A549 (cell line): ENCODE results near the gene PLPPR3. TPM values are rescaled to one million over a fixed set of nuclear protein-coding genes. Genes with fewer than 3 reads are reported as not detected.
"Not testable (repeated sequence)": the region's sequence is repeated elsewhere in the genome, so short reads cannot be mapped to it uniquely, and the experiment has no call there.

Experiments
- ATAC-seq, 2 experiments: fragments of 200-7000 bp in 1 of 2; fragments of >200 bp in 1 of 2; cut with Nextera tagmentation in 1 of 2; cut with Tn5 transposase in 1 of 2; 3 replicates each; pipeline versions ENCODE4 v1.8.0 to v1.9.1; 2018 to 2020; ENCODE audit warnings: mild to moderate bottlenecking in 1 of 2, moderate library complexity in 1 of 2
- CTCF ChIA-PET: fragments of 300-600 bp; sonication (Branson Sonifier 250); formaldehyde crosslinking; extraction: SDS; loops from one replicate; lab custom pipeline; 2021; ENCODE audit warnings: antibody characterized with exemption, inconsistent platforms; lab: Yijun Ruan, JAX
- POLR2A ChIA-PET: fragments of 350-600 bp; formaldehyde crosslinking; extraction: SDS; loops from one replicate; lab custom pipeline; 2021; ENCODE audit warnings: antibody characterized with exemption, inconsistent platforms; lab: Yijun Ruan, JAX
- DNase-seq, 2 experiments: peaks; one replicate each; pipeline versions ENCODE4 v3.0.0 to v3.0.0-alpha.2; 2011 to 2016; ENCODE audit warnings: low read depth in 1 of 2, low spot score in 1 of 2
- FAIRE-seq: peaks from 2 replicates; lab custom pipeline; 2011; peaks lifted over from hg19 to GRCh38; lab: Jason Lieb, UNC
- H3K27ac ChIP-seq, 2 experiments: fragments of >200 bp; sonication (Bioruptor Twin); formaldehyde crosslinking; 3 replicates each; pipeline ENCODE4 v1.5.1; 2016 to 2017
- H3K4me1 ChIP-seq: fragments of >200 bp; sonication (Bioruptor Twin); formaldehyde crosslinking; 3 replicates; pipeline ENCODE4 v1.6.1; 2016
- H3K4me2 ChIP-seq: fragments of >200 bp; sonication (Bioruptor Twin); formaldehyde crosslinking; 3 replicates; pipeline ENCODE4 v1.6.1; 2016
- H3K4me3 ChIP-seq: fragments of >200 bp; sonication (Bioruptor Twin); formaldehyde crosslinking; 3 replicates; pipeline ENCODE4 v1.5.1; 2016
- H3K9me3 ChIP-seq: fragments of >200 bp; sonication (Bioruptor Twin); formaldehyde crosslinking; 3 replicates; pipeline ENCODE4 v1.6.1; 2016
- BCL3 ChIP-seq: fragments of >200 bp; sonication (Bioruptor Twin); formaldehyde crosslinking; IDR thresholded peaks from 3 replicates; pipeline ENCODE4 v1.6.1; 2016
- CBX2 ChIP-seq: fragments of 200-600 bp; sonication (generic); IDR thresholded peaks from 2 replicates; pipeline ENCODE4 v1.6.1; 2016; ENCODE audit warnings: low read depth, mild to moderate bottlenecking, borderline replicate concordance
- CBX8 ChIP-seq: fragments of 200-600 bp; sonication (generic); IDR thresholded peaks from 2 replicates; pipeline ENCODE4 v1.6.1; 2016
- CTCF ChIP-seq: fragments of >200 bp; sonication (Bioruptor Twin); formaldehyde crosslinking; IDR thresholded peaks from 3 replicates; pipeline ENCODE4 v1.5.1; 2016
- ELK1 ChIP-seq: fragments of 150-350 bp; IDR thresholded peaks from 2 replicates; pipeline ENCODE4 v1.6.1; 2014; ENCODE audit warnings: low read depth, mild to moderate bottlenecking, low read length
- EP300 ChIP-seq, 2 experiments: fragments of >200 bp; sonication (Bioruptor Twin); formaldehyde crosslinking; IDR thresholded peaks; 2 replicates in 1 of 2; 3 replicates in 1 of 2; pipeline ENCODE4 v1.6.1; 2016 to 2017
- FOXS1 ChIP-seq: fragments of 250-450 bp; sonication (Bioruptor Pico); IDR thresholded peaks from 2 replicates; pipeline ENCODE4 v1.5.0; 2020; ENCODE audit warnings: mild to moderate bottlenecking, moderate library complexity
- GATA3 ChIP-seq: IDR thresholded peaks from 2 replicates; pipeline ENCODE4 v1.6.1; 2012; ENCODE audit warnings: borderline replicate concordance
- JUN ChIP-seq, 2 experiments: fragments of >200 bp; sonication (Bioruptor Twin); formaldehyde crosslinking; IDR thresholded peaks; 2 replicates in 1 of 2; 3 replicates in 1 of 2; pipeline ENCODE4 v1.6.1; 2016 to 2017
- KDM1A ChIP-seq: fragments of 200-600 bp; sonication (generic); IDR thresholded peaks from 2 replicates; pipeline ENCODE4 v1.6.1; 2016; ENCODE audit warnings: low read depth, mild to moderate bottlenecking
- NFE2L2 ChIP-seq: fragments of 150-350 bp; conservative IDR thresholded peaks from 2 replicates; pipeline ENCODE4 v1.6.1; 2014; ENCODE audit warnings: low read length
- NPAS2 ChIP-seq: fragments of 250-450 bp; sonication (Bioruptor Pico); IDR thresholded peaks from 2 replicates; pipeline ENCODE4 v1.8.0; 2022; ENCODE audit warnings: mild to moderate bottlenecking, moderate library complexity, borderline replicate concordance
- PBX3 ChIP-seq: IDR thresholded peaks from 2 replicates; pipeline ENCODE4 v1.6.1; 2012
- PHF8 ChIP-seq: fragments of 200-600 bp; sonication (generic); IDR thresholded peaks from 2 replicates; pipeline ENCODE4 v1.6.1; 2016; ENCODE audit warnings: low read depth, mild to moderate bottlenecking, antibody characterized with exemption, moderate library complexity, borderline replicate concordance
- POLR2A ChIP-seq: IDR thresholded peaks from 2 replicates; pipeline ENCODE4 v1.6.1; 2012; ENCODE audit warnings: mild to moderate bottlenecking, low read length
- RCOR1 ChIP-seq: fragments of 150-350 bp; IDR thresholded peaks from 2 replicates; pipeline ENCODE4 v1.6.1; 2014; ENCODE audit warnings: antibody characterized with exemption, low read length, low read depth
- REST ChIP-seq: fragments of 200-600 bp; sonication (generic); IDR thresholded peaks from 2 replicates; pipeline ENCODE4 v1.6.1; 2016; ENCODE audit warnings: antibody characterized with exemption, mild to moderate bottlenecking, moderate library complexity
- RFX5 ChIP-seq: fragments of 450-650 bp; IDR thresholded peaks from 2 replicates; pipeline ENCODE4 v1.7.1; 2014; ENCODE audit warnings: antibody characterized with exemption, mild to moderate bottlenecking, moderate library complexity
- RNF2 ChIP-seq: fragments of 200-600 bp; sonication (generic); IDR thresholded peaks from 2 replicates; pipeline ENCODE4 v1.6.1; 2016; ENCODE audit warnings: low read depth, mild to moderate bottlenecking, antibody characterized with exemption, moderate library complexity, borderline replicate concordance
- ZC3H11A ChIP-seq: fragments of 450-650 bp; IDR thresholded peaks from 2 replicates; pipeline ENCODE4 v1.6.1; 2014; ENCODE audit warnings: antibody characterized with exemption, mild to moderate bottlenecking
- WGBS: methylation state at CpG from one replicate; pipeline ENCODE4 v1.1.6; 2017; ENCODE audit errors: missing lambda C conversion rate; 5-methylcytosine and 5-hydroxymethylcytosine counted together
- polyA plus RNA-seq, 4 experiments: library from polyadenylated mRNA; depleted of rRNA in 3 of 4; stranded (reverse); fragments of >200 nt; fragmentation: RNase III in 1 of 4; extraction: RNeasy Plus Mini Kit Qiagen cat#74134 plus additional on column Dnase treatment in 1 of 4; gene quantifications; 2 replicates in 3 of 4; 3 replicates in 1 of 4; pipeline ENCODE4 v1.2.3, GENCODE V29; 2011 to 2017

PLPPR3 gene
- polyA plus RNA-seq, 2 of the 4 experiments (the other 2 are of a cell fraction), result 2.6 to 3.7 TPM

GRCh38 chr19:821231-821824 is 427 bp downstream of the PLPPR3 start:
- peak; percentile 48 to 52 for ATAC-seq
- Histone ChIP-seq H3K4me1 (peaks cover 7% of the 10 kb centered on the region; the same call in 2 of the 3 replicates), H3K4me2 (peak overlapping the region; percentile 94), H3K27ac (peak overlapping the region; percentile 78 to 88), H3K4me3 (peak overlapping the region; percentile 73), H3K9me3 (no peaks in the 10 kb centered on the region)
- ChIA-PET CTCF (no interaction called here), POLR2A (no interaction called here)
- WGBS, result no CpG with 5 or more reads among the region's 64 CpGs
- TF ChIP-seq REST (no peak), PHF8 (peak; percentile 47; the same call in 1 of the 2 replicates)
- DNase-seq, result no peak
- FAIRE-seq, result no peak

GRCh38 chr19:820212-820611 is 1.5 kb downstream of the PLPPR3 start:
- H3K4me3 ChIP-seq, ATAC-seq, H3K4me1 ChIP-seq, H3K9me3 ChIP-seq, DNase-seq, POLR2A ChIA-PET, FAIRE-seq, H3K4me2 ChIP-seq, H3K27ac ChIP-seq: not testable (repeated sequence)
- 76% methylated on average over 5 of the region's 5 CpGs for WGBS
- CTCF ChIA-PET, result interaction anchor here (0.6 kb wide), 1 partner anchor 158 kb away, joined by 3 read pairs; no protein-coding TSS in a partner anchor

GRCh38 chr19:816500-816857 is 5.3 kb downstream of the PLPPR3 start:
- TF ChIP-seq GATA3 (no peak), ZC3H11A (no peak), PBX3 (no peak), REST (no peak), CBX2 (no peak), FOXS1 (no peak), NFE2L2 (no peak), RFX5 (no peak), JUN (IDR thresholded peaks at IDR 0.05) (no peak), RNF2 (no peak), ELK1 (no peak), EP300 (IDR thresholded peaks at IDR 0.05) (no peak), CTCF (no peak), POLR2A (no peak), CBX8 (no peak), BCL3 (no peak), NPAS2 (CRISPR knock-in tag) (no peak), RCOR1 (no peak), PHF8 (no peak), KDM1A (no peak)
- TF ChIP-seq, all 56 proteins: peak for 0
- H3K4me1 ChIP-seq, result no peaks in the 10 kb centered on the region
- CTCF ChIA-PET, result no interaction called here
- no peak overlapping the region for H3K4me2 ChIP-seq
- DNase-seq (no peak), ATAC-seq (peak in 1 of 2 experiments; percentile 1; a peak in 1 of 6 replicates), FAIRE-seq (no peak)
- no peak overlapping the region for H3K4me3 ChIP-seq
- no peaks in the 10 kb centered on the region for H3K9me3 ChIP-seq
- 93% methylated on average over 2 of the region's 2 CpGs for WGBS
- H3K27ac ChIP-seq, result no peak overlapping the region
- POLR2A ChIA-PET, result no interaction called here
